ENCODE data around the gene PRTFDC1.

GRCh38 chr10:24849501-24850299 is 102.7 kb downstream of the PRTFDC1 start:
- TF ChIP-seq FOXM1 (IDR thresholded peaks at IDR 0.05; ENCODE audit: borderline replicate concordance, low read depth) (no peak), YY1 (IDR thresholded peaks at IDR 0.05; ENCODE audit: low read depth) (no peak), CEBPB (IDR thresholded peaks at IDR 0.05) (no peak)
